D341Med (cell line): ENCODE results near the gene SLC51A.
"Not testable (repeated sequence)": the region's sequence is repeated elsewhere in the genome, so short reads cannot be mapped to it uniquely, and the experiment has no call there.

Experiments used
- DNase-seq: peaks from one replicate; pipeline ENCODE4 v3.0.0; 2012; ENCODE audit warnings: low spot score

The SLC51A gene

GRCh38 chr3:196238612-196239560 is 22.6 kb downstream of the SLC51A start:
- DNase-seq = no peak

DNA sequence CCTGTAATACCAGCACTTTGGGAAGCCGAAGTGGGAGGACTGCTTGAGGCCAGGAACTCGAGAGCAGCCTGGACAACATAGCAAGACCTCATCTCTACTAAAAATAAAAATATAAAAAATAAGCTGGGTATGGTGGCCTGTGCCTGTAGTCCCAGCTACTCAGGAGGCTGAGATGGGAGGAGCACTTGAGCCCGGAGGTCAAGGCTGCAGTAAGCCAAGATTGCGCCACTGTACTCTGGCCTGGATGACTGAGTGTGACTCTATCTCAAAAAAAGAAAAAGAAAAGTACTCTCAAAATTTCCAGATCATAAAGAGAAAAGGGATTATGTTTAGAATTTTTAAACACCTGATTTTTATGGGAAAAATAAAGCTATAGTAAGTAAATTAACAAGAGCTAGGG is 24.1 kb downstream of the SLC51A start:
- no peak for DNase-seq

DNA sequence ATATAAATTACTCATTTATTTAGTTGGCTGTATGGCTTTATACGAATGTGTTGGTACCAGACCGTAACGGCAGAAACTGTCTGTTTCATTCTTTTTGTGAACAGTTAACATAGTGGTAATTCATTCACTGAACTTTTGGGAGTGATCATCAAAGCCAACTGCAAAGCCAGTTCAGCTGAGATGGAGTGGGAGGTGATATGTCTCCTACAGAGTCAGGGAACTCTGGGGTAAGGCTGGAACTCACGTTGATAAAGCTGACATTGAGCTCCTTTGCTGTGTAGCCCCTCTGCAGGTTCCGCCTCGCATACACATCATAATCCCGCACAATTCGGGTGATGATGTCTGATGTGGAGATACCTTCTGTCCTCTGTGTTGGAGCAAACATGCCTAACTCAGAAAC is 25.4 kb downstream of the SLC51A start:
- no peak for DNase-seq

DNA sequence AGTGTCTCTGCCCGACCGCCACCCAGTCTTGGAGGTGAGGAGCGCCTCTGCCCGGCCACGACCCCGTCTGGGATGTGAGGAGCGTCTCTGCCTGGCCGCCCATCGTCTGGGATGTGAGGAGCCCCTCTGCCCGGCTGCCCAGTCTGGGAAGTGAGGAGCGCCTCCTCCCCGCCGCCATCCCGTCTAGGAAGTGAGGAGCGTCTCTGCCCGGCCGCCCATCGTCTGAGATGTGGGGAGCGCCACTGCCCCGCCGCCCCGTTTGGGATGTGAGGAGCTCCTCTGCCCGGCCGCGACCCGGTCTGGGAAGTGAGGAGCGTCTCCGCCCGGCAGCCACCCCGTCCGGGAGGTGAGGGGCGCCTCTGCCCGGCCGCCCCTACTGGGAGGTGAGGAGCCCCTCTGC is 27.8 kb downstream of the SLC51A start:
- DNase-seq = not testable (repeated sequence)

DNA sequence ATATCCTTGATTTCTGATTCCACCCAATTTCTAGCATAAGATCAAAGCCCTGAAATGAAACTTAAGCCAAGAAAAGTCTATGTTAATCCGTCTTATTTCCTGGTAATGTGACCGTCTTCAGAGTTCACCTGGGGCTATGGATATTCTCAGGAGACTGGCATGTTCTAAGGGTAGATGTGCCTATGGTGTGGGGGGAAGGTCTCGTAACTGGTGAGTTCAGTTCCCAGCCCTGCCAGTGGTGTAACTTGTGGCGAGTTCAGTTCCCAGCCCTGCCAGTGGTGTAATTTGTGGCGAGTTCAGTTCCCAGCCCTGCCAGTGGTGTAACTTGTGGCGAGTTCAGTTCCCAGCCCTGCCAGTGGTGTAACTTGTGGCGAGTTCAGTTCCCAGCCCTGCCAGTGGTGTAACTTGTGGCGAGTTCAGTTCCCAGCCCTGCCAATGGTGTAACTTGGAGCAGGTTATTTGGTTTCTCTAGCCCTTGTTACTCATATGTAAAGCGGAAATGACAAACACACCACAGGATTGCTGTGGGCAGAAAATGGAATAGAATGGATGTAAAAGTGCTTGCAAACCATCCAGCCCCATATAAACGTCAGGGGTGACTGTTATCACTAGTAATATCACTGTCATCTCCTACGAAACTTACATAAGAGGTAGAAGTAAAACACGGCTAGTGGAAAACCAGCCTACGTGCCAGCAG is 30.4 kb downstream of the SLC51A start:
- no peak for DNase-seq

- DNase-seq = no peak
Observed at GRCh38 chr3:196251918-196252317, 35.6 kb downstream of the SLC51A start.

DNA sequence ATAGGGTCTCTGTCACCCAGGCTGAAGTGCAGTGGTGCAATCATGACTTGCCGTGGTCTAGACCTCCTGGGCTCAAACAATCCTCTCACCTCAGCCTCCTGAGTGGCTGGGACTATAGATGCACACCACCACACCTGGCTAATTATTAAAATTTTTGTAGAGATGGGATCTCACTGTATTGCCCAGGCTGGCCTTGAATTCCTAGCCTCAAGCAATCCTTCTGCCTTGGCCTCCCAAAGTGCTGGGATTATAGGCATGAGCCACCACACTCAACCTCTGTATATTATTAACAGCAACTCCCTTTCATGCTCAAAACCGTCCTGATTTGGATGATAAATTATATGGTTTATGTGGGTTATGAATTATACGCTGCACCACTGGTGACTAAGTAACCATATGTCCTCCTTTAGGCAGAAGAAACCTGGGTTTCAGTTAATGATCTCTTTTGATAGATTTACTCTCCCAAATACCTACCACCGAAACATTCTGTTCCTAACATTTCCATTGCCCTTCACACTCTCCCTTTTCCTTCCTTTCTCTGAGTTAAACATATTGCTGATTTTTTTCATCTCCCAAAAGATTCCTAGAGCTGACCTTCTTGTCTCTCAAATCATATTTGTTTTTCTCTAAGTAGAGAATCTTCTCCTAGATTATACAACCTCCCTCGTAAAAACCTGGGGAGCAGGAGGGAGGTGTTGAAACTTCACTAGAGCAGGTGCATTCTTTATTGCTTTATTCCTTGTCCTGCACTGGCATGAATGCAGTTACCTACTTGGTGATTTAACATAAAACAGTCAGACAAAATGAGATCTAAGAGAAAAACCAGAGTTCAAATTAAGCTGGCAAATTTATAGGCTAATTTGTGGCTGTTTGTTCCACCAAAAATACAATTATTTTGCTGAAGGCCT is 38.3 kb downstream of the SLC51A start:
- DNase-seq = no peak

DNA sequence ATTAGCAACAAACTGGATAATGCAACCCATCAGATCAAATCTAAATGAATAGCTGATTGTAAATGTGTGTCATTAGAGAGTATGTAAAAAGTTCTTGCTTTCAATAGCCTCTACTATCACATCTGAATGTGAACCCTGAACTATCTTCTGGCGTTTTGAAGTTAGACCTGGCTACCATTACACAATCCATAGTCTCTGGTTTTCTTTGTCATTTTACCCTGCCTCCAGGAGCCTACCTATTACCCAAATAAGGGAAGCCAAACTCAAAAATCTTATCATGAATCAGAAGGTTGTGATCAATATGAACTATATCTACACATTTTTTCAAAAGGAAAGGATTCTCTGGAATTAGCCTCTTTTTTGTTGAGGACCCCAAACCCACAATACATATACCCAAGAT is 39.4 kb downstream of the SLC51A start:
- DNase-seq = no peak

DNA sequence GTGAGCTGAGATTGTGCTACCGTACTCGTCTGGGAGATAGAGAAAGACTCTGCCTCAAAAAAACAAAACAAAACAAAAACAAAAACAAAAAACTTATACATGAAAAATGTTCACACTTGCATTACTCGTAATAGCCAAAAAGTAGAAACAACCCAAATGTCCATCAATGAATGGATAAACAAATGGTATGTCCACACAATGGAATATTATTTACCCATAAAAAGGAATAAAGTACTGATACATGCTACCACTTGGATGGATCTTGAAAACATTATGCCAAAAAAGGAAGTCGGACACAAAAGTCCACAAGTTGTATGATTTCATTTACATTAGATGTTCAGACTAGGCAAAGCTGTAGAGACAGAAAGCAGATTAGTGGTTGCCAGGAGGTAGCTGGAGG is 44.5 kb downstream of the SLC51A start:
- no peak for DNase-seq

DNA sequence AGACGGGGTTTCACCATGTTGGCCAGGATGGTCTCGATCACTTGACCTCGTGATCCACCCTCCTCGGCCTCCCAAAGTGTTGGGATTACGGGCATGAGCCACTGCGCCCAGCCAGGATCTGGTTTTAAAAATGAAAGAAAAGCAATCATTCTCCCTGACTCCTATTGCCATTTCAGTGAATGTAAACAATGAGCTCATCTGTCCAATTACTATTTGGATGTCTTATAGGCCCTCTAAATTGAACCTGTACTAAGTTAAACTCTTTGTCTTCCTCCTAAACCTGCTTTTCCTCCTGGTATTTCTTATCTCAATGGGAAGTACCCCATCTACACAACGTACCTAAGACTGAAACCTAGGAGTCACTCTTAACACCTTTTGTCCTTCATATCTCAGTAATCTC is 47.5 kb downstream of the SLC51A start:
- DNase-seq = no peak

- no peak for DNase-seq
Observed at GRCh38 chr3:196268284-196269163, 52.2 kb downstream of the SLC51A start.

- DNase-seq = no peak
Observed at GRCh38 chr3:196270499-196270898, 54.2 kb downstream of the SLC51A start.

GRCh38 chr3:196272826-196273225 is 56.5 kb downstream of the SLC51A start:
- DNase-seq = no peak

DNA sequence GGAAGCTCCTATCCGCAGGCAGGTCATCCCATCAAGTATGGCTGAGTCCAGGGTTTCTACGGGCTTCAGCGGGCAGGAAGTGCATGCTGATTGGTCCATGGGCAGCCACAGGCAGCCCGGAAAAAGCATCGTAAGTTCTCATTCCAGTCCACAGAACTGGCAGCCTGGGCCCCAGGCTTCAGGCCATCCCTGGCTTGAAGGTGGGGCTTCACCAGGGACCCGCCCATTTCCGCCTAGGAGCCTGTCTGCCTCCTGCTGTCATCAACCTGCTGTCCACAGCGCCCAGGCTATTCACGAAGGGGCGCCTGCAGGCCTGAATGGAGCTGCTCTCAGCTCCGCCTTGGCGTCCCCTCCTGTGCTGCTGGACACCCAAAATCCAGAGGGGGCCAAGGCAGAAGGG is 57.3 kb downstream of the SLC51A start:
- no peak for DNase-seq

- no peak for DNase-seq
Observed at GRCh38 chr3:196274585-196274984, 58.3 kb downstream of the SLC51A start.

DNA sequence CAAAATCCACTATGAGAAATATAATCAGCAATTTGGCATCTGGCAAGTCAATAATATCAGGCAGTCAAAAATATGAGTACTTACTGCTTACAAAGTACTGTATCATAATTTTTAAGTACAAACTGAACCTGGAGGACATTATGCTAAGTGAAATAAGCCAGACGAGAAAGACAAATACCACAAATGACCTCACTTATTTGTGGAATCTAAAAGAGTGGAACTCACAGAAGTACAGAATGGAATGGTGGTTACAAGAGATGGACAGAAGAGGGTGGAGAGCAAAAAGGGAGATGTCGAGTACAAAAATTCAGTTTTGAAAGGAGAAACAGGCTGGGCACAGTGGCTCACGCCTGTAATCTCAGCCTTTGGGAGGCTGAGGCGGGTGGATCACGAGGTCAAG is 58.8 kb downstream of the SLC51A start:
- DNase-seq = no peak

DNA sequence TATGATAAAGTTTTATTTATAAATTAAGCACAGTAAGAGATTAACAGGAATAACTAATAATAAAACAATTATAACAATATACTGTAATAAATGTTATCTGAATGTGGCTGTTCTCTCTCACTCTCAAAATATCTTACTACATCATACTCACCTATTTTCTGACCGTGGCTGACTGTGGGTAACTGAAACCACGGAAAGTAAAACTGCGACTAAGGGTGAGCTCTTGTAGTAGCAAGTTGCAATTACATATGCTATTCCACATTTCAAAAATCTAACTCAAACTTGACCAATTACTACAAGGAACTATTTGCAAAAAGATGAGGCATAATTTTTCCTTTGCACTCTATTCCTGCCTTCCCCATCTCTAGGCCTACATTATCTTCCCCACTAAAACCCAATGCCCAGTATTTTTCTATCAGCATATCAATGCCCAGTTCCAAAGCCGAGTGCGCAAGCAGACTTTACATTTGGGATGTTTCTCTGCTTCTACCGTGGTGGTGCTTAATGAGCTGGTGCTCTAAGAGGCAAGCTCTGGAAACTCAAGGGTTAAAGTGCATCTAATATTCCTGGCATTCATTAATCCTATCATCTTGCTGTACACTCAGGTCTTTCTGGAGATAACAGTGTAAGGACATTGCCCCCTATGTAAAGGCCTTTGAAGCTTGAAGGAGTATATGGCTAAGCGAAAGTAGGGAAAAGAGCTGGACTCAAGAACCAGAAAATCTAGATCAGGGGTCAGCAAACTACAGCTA is 64.5 kb downstream of the SLC51A start:
- DNase-seq = no peak

DNA sequence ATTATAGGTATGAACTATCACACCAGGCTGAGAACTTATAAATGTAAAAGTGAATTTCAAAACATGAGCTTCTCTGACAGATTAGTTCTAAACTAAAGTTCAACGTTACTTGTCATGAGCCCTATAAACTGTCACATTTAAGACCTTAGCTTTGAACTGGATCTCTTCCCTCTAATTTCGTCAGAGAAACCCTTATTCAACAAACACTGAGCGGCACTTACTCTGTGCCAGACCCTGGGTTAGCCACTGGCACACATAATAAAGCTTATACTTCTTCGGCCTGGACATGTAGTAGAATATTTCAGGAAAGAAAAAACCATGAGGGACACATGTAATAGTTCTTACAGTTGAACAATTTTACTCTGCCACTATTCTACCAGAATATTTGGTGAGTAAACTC is 65.6 kb downstream of the SLC51A start:
- no peak for DNase-seq
